Measurements from ENCODE around the gene ZNF628. TPM values are rescaled to one million over a fixed set of nuclear protein-coding genes. Genes with fewer than 3 reads are reported as not detected.
A peak's percentile ranks its signal among the peaks of the same experiment; 100 is the strongest.

Gene ZNF628
- total RNA-seq, 1 donor, result 2.9 TPM

- peaks cover 11% of the 10 kb centered on the region for H3K79me2 ChIP-seq (ENCODE audit: insufficient read depth, low read length)
- no peak for DNase-seq (ENCODE audit: insufficient read length, low spot score, missing footprints)
- H3K4me1 ChIP-seq (ENCODE audit: insufficient read depth, low read length), result peaks cover 17% of the 10 kb centered on the region
- H2AFZ ChIP-seq (ENCODE audit: low read length), result no peak overlapping the region
- TF ChIP-seq CTCF (IDR thresholded peaks at IDR 0.05; ENCODE audit: extremely low read depth, low read depth, low read length), result no peak
- H3K27me3 ChIP-seq (ENCODE audit: insufficient read depth, low read length), result no peaks in the 10 kb centered on the region
- peaks cover 35% of the 10 kb centered on the region for H4K20me1 ChIP-seq (ENCODE audit: insufficient read depth, low read length)
- H3K27ac ChIP-seq (ENCODE audit: low read depth, low read length), result no peak overlapping the region
- no peaks in the 10 kb centered on the region for H3K36me3 ChIP-seq (ENCODE audit: insufficient read depth, low read length)
- H3K4me3 ChIP-seq (ENCODE audit: insufficient read depth, low read length), result no peak overlapping the region
- no peaks in the 10 kb centered on the region for H3K9me3 ChIP-seq (ENCODE audit: low read depth, low read length)
- H3K4me2 ChIP-seq (ENCODE audit: insufficient read depth, low read length), result no peak overlapping the region
Observed at GRCh38 chr19:55457683-55458457, 18.5 kb upstream of the ZNF628 start.

GRCh38 chr19:55459551-55459949 is 16.9 kb upstream of the ZNF628 start:
- Histone ChIP-seq H3K27me3 (ENCODE audit: insufficient read depth, low read length) (no peaks in the 10 kb centered on the region), H3K36me3 (ENCODE audit: insufficient read depth, low read length) (no peaks in the 10 kb centered on the region), H3K4me2 (ENCODE audit: insufficient read depth, low read length) (peak overlapping the region; percentile 96), H3K9me3 (ENCODE audit: low read depth, low read length) (no peaks in the 10 kb centered on the region), H3K79me2 (ENCODE audit: insufficient read depth, low read length) (peaks cover 11% of the 10 kb centered on the region), H2AFZ (ENCODE audit: low read length) (no peak overlapping the region), H3K4me3 (ENCODE audit: insufficient read depth, low read length) (peak overlapping the region; percentile 97), H4K20me1 (ENCODE audit: insufficient read depth, low read length) (peaks cover 19% of the 10 kb centered on the region), H3K27ac (ENCODE audit: low read depth, low read length) (no peak overlapping the region), H3K4me1 (ENCODE audit: insufficient read depth, low read length) (peaks cover 17% of the 10 kb centered on the region)
- no peak for DNase-seq (ENCODE audit: insufficient read length, low spot score, missing footprints)
- TF ChIP-seq CTCF (IDR thresholded peaks at IDR 0.05; ENCODE audit: extremely low read depth, low read depth, low read length), result no peak

GRCh38 chr19:55459950-55460657 is 16.3 kb upstream of the ZNF628 start:
- H3K4me2 ChIP-seq (ENCODE audit: insufficient read depth, low read length), result peak overlapping the region; percentile 96
- H3K9me3 ChIP-seq (ENCODE audit: low read depth, low read length), result no peaks in the 10 kb centered on the region
- H3K4me3 ChIP-seq (ENCODE audit: insufficient read depth, low read length), result peak overlapping the region; percentile 97
- H4K20me1 ChIP-seq (ENCODE audit: insufficient read depth, low read length), result peaks cover 16% of the 10 kb centered on the region
- peaks cover 17% of the 10 kb centered on the region for H3K4me1 ChIP-seq (ENCODE audit: insufficient read depth, low read length)
- H2AFZ ChIP-seq (ENCODE audit: low read length), result no peak overlapping the region
- no peaks in the 10 kb centered on the region for H3K27me3 ChIP-seq (ENCODE audit: insufficient read depth, low read length)
- H3K27ac ChIP-seq (ENCODE audit: low read depth, low read length), result peak overlapping the region; percentile 51
- peaks cover 11% of the 10 kb centered on the region for H3K79me2 ChIP-seq (ENCODE audit: insufficient read depth, low read length)
- no peak for TF ChIP-seq CTCF (IDR thresholded peaks at IDR 0.05; ENCODE audit: extremely low read depth, low read depth, low read length)
- DNase-seq (ENCODE audit: insufficient read length, low spot score, missing footprints), result no peak
- H3K36me3 ChIP-seq (ENCODE audit: insufficient read depth, low read length), result no peaks in the 10 kb centered on the region

- H3K4me1 ChIP-seq (ENCODE audit: insufficient read depth, low read length), result peaks cover 17% of the 10 kb centered on the region
- no peak for TF ChIP-seq CTCF (IDR thresholded peaks at IDR 0.05; ENCODE audit: extremely low read depth, low read depth, low read length)
- H4K20me1 ChIP-seq (ENCODE audit: insufficient read depth, low read length), result peaks cover 11% of the 10 kb centered on the region
- DNase-seq (ENCODE audit: insufficient read length, low spot score, missing footprints), result peak; percentile 97
- peak overlapping the region; percentile 90 for H3K27ac ChIP-seq (ENCODE audit: low read depth, low read length)
- H3K4me3 ChIP-seq (ENCODE audit: insufficient read depth, low read length), result peak overlapping the region; percentile 97
- H3K79me2 ChIP-seq (ENCODE audit: insufficient read depth, low read length), result peaks cover 11% of the 10 kb centered on the region
- no peaks in the 10 kb centered on the region for H3K27me3 ChIP-seq (ENCODE audit: insufficient read depth, low read length)
- no peaks in the 10 kb centered on the region for H3K9me3 ChIP-seq (ENCODE audit: low read depth, low read length)
- peak overlapping the region; percentile 81 for H2AFZ ChIP-seq (ENCODE audit: low read length)
- peak overlapping the region; percentile 96 for H3K4me2 ChIP-seq (ENCODE audit: insufficient read depth, low read length)
- no peaks in the 10 kb centered on the region for H3K36me3 ChIP-seq (ENCODE audit: insufficient read depth, low read length)
Observed at GRCh38 chr19:55460670-55461258, 15.7 kb upstream of the ZNF628 start.
